GM12878 (cell line): ENCODE results near the gene KCNA5. TPM values are rescaled to one million over a fixed set of nuclear protein-coding genes. Genes with fewer than 3 reads are reported as not detected.
A peak's percentile ranks its signal among the peaks of the same experiment; 100 is the strongest.

Source experiments
- ATAC-seq: fragments of 200-7000 bp; cut with Tn5 transposase; 3 replicates; pipeline ENCODE4 v1.9.1; 2020; ENCODE audit warnings: mild to moderate bottlenecking, moderate library complexity
- BruUV-seq: library from RNA; stranded (reverse); fragments of 400-500 nt; replicated peaks from 2 replicates; lab custom pipeline; 2021; lab: Mats Ljungman, UMichigan
- CTCF ChIA-PET: fragments of 300-600 bp; sonication (Branson Sonifier 250); formaldehyde crosslinking; extraction: SDS; loops from one replicate; lab custom pipeline; 2021; ENCODE audit warnings: inconsistent platforms; lab: Yijun Ruan, JAX
- POLR2A ChIA-PET: fragments of 350-600 bp; formaldehyde crosslinking; extraction: SDS; loops from one replicate; lab custom pipeline; 2021; ENCODE audit warnings: inconsistent platforms; lab: Charles Lee
- RAD21 ChIA-PET: fragments of 300-600 bp; sonication (Branson Sonifier 250); formaldehyde crosslinking; loops from one replicate; lab custom pipeline; 2023; ENCODE audit warnings: antibody characterized with exemption; ENCODE audit not compliant: unreplicated experiment; lab: Charles Lee
- SMC1A ChIA-PET: fragments of 300-600 bp; sonication (Branson Sonifier 250); formaldehyde crosslinking; loops from one replicate; lab custom pipeline; 2023; ENCODE audit not compliant: unreplicated experiment, uncharacterized antibody; lab: Charles Lee
- DNase-seq: peaks from one replicate; pipeline ENCODE4 v3.0.0-alpha.2; 2011; ENCODE audit warnings: low read depth, low spot score
- FAIRE-seq: peaks from 3 replicates; lab custom pipeline; 2011; peaks lifted over from hg19 to GRCh38; lab: Jason Lieb, UNC
- H2AFZ ChIP-seq: 2 replicates; pipeline ENCODE4 v1.6.0; 2011; ENCODE audit warnings: low read depth, low read length, control low read depth; ENCODE audit not compliant: control insufficient read depth
- H3K27ac ChIP-seq: 2 replicates; pipeline ENCODE4 v1.5.1; 2011; ENCODE audit warnings: control low read depth; ENCODE audit not compliant: control insufficient read depth, insufficient read depth
- H3K27me3 ChIP-seq, 2 experiments: replicated peaks in 1 of 2; 2 replicates each; pipeline versions ENCODE4 v1.6.0 to v1.6.1; 2011; ENCODE audit warnings: low read length in 1 of 2; ENCODE audit not compliant: control insufficient read depth in 2 of 2, insufficient read depth in 2 of 2
- H3K36me3 ChIP-seq, 2 experiments: 2 replicates each; pipeline ENCODE4 v1.5.1; 2011; ENCODE audit warnings: low read length in 1 of 2; ENCODE audit not compliant: control insufficient read depth in 2 of 2, insufficient read depth in 2 of 2
- H3K4me1 ChIP-seq: 2 replicates; pipeline ENCODE4 v1.6.1; 2011; ENCODE audit warnings: mild to moderate bottlenecking, low read length, moderate library complexity, mixed read lengths; ENCODE audit not compliant: control insufficient read depth, insufficient read depth
- H3K4me2 ChIP-seq: 2 replicates; pipeline ENCODE4 v1.6.0; 2011; ENCODE audit warnings: control low read depth; ENCODE audit not compliant: control insufficient read depth, insufficient read depth
- H3K4me3 ChIP-seq: fragments of 200-600 bp; sonication (generic); 2 replicates; pipeline ENCODE4 v1.5.1; 2016
- H3K79me2 ChIP-seq: 2 replicates; pipeline ENCODE4 v1.6.0; 2011; ENCODE audit warnings: low read length; ENCODE audit not compliant: control insufficient read depth, insufficient read depth
- H3K9ac ChIP-seq: 2 replicates; pipeline ENCODE4 v1.8.0; 2011; ENCODE audit warnings: low read length, control low read depth, mixed read lengths; ENCODE audit not compliant: control insufficient read depth, insufficient read depth
- H3K9me3 ChIP-seq: replicated peaks from 3 replicates; pipeline ENCODE4 v1.5.1; 2011; ENCODE audit warnings: mild to moderate bottlenecking, low read length; ENCODE audit not compliant: control insufficient read depth, insufficient read depth
- H4K20me1 ChIP-seq: 2 replicates; pipeline ENCODE4 v1.6.0; 2011; ENCODE audit not compliant: control insufficient read depth, insufficient read depth
- EP300 ChIP-seq, 2 experiments: fragments of 150-350 bp in 1 of 2; IDR thresholded peaks; 2 replicates each; pipeline ENCODE4 v1.6.1; 2011 to 2012; ENCODE audit warnings: low read depth in 2 of 2, low read length in 2 of 2, borderline replicate concordance in 1 of 2, improper control_type of control experiment in 1 of 2, inconsistent platforms in 1 of 2; ENCODE audit not compliant: control insufficient read depth in 1 of 2
- IKZF1 ChIP-seq: fragments of 450-650 bp; conservative IDR thresholded peaks from 2 replicates; pipeline ENCODE4 v1.6.1; 2017; ENCODE audit warnings: antibody characterized with exemption, mild to moderate bottlenecking
- NFIC ChIP-seq: IDR thresholded peaks from 2 replicates; pipeline ENCODE4 v1.6.1; 2012; ENCODE audit warnings: low read depth, mild to moderate bottlenecking, inconsistent platforms, low read length, moderate library complexity
- RAD51 ChIP-seq: fragments of 450-650 bp; IDR thresholded peaks from 2 replicates; pipeline ENCODE4 v1.6.1; 2016; ENCODE audit warnings: moderate library complexity, mild to moderate bottlenecking, inconsistent platforms
- SUPT20H ChIP-seq: IDR thresholded peaks from 2 replicates; pipeline ENCODE4 v1.6.1; 2011; ENCODE audit warnings: low read depth, mild to moderate bottlenecking, low read length, moderate library complexity, borderline replicate concordance; ENCODE audit not compliant: control insufficient read depth
- TARDBP ChIP-seq: IDR thresholded peaks from 2 replicates; pipeline ENCODE4 v1.6.1; 2016; ENCODE audit warnings: borderline replicate concordance
- WGBS: methylation state at CpG from one replicate; pipeline ENCODE4 v1.1.6; 2016; ENCODE audit warnings: low lambda C conversion rate; ENCODE audit not compliant: insufficient replicate concordance, insufficient coverage; ENCODE audit errors: missing lambda C conversion rate; 5-methylcytosine and 5-hydroxymethylcytosine counted together
- in situ Hi-C: fragments of 300-500 bp; cut with MboI; formaldehyde crosslinking; loops from 9 replicates; pipeline ENCODE4 v1.14.3; 2018; ENCODE audit warnings: mixed read lengths
- intact Hi-C: fragments of 100-400 bp; cut with micrococcal nuclease; formaldehyde crosslinking; loops from one replicate; pipeline ENCODE4 v1.14.2; 2022; ENCODE audit not compliant: unreplicated experiment
- polyA plus RNA-seq, 11 experiments: library from polyadenylated mRNA; depleted of rRNA in 4 of 11; unstranded in 6 of 11; stranded (reverse) in 5 of 11; fragments of >200 nt; fragmentation: Nextera tagmentation in 4 of 11; fragmentation: Illumina TruSeq in 1 of 11; extraction: Ambion mirVana in 4 of 11; extraction: Trizol in 1 of 11; gene quantifications; 1 replicate in 1 of 11; 2 replicates in 10 of 11; pipeline versions ENCODE4 v1.2.1 to v1.2.3, GENCODE V29; 2011 to 2016; ENCODE audit warnings: inconsistent platforms in 2 of 11, missing spikeins in 2 of 11, low read depth in 1 of 11
- total RNA-seq, 4 experiments: library from RNA; depleted of rRNA in 3 of 4; stranded (reverse); fragments of >200 nt in 3 of 4; fragmentation: Illumina TruSeq in 1 of 4; extraction: Trizol in 1 of 4; gene quantifications; 2 replicates each; pipeline versions ENCODE4 v1.2.1 to v1.2.3, GENCODE V29; 2013 to 2021

The KCNA5 gene
- total and polyA plus RNA-seq, 10 of the 15 experiments (the other 5 are each of a cell fraction or from before 2014, with no cell fraction given), result 0.11 to 0.56 (median 0.19) TPM; not detected in 4

DNA sequence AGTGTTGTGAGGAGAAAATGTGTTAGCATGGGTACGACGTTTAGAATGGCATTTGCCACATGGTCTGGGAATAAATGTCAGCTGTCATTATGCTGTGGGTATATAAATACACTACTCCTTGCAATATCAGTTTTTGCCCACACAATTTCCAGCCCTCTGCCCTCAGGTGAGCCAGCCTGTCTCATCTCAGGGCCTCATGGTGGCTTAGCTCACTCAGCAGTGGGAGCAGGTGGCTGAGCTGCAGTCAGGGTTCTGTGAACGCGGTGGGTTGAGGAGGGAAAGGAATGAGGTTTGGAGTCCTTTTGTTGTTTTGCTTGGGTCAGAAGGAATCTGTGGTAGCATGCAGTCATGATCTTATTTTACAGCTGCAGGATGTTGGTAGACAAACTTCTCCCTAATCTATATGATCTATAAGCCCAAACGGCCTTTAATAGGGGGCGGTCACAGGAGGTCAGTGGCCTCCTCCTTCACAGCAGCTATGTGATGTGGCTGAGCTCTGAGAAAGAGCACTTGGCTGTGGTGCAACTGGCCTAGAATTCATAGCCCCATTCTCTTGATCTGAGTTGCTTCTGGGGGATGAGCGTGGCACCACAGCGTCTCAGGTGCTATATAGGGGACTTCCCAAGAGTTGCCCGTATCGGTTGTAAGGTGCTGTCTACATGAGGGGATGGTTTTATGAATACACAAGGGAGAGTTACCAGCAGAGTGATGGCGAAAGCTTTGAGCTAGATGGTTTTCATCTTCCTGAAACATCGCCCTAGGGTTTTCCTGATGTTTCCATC is 27.8 kb upstream of the KCNA5 start:
- FAIRE-seq (no peak), ATAC-seq (peak; percentile 93), DNase-seq (no peak)
- BruUV-seq, result no TSS peak
- Histone ChIP-seq H3K4me1 (peaks cover 4% of the 10 kb centered on the region; the same call in 1 of the 2 replicates), H3K4me2 (peak overlapping the region; percentile 34; the same call in 1 of the 2 replicates), H2AFZ (no peak overlapping the region; the same call in 1 of the 2 replicates), H3K27me3 (no peaks in the 10 kb centered on the region; a peak in 2 of 4 replicates), H3K27ac (no peak overlapping the region), H3K79me2 (no peaks in the 10 kb centered on the region), H3K36me3 (no peaks in the 10 kb centered on the region), H3K4me3 (no peak overlapping the region), H4K20me1 (no peaks in the 10 kb centered on the region), H3K9ac (no peak overlapping the region), H3K9me3 (no peaks in the 10 kb centered on the region)
- RAD21 ChIA-PET, result interaction anchor here (1.1 kb wide), 1 partner anchor 68 kb away, joined by 4 read pairs; no protein-coding TSS in a partner anchor
- CTCF ChIA-PET, result interaction anchor here (1.1 kb wide), 1 partner anchor 160 kb away, joined by 3 read pairs; no protein-coding TSS in a partner anchor
- SMC1A ChIA-PET, result no interaction called here
- in situ Hi-C loops (no loop called here), intact Hi-C loops (no loop called here)
- POLR2A ChIA-PET, result no interaction called here
- WGBS, result 21% methylated on average over 12 of the region's 12 CpGs
- no peak for TF ChIP-seq TARDBP
- TF ChIP-seq RAD51, result no peak
- no peak for TF ChIP-seq SUPT20H
- TF ChIP-seq NFIC, result no peak
- no peak for TF ChIP-seq EP300 (IDR thresholded peaks at IDR 0.05; ENCODE audit: borderline replicate concordance in 1 of 2, control insufficient read depth in 1 of 2, low read depth in 2 of 2, low read length in 2 of 2)
- no peak for TF ChIP-seq IKZF1
